Osteoblast (primary cell): Measurements from ENCODE around the gene BHLHE23. TPM values are rescaled to one million over a fixed set of nuclear protein-coding genes. Genes with fewer than 3 reads are reported as not detected.
A peak's percentile ranks its signal among the peaks of the same experiment; 100 is the strongest.

Source experiments
- DNase-seq: peaks from one replicate; pipeline ENCODE4 v3.0.0; 2011; ENCODE audit warnings: low spot score, mixed read lengths; ENCODE audit not compliant: insufficient read length; ENCODE audit errors: missing footprints
- H2AFZ ChIP-seq: 2 replicates; pipeline ENCODE4 v1.6.0; 2011; ENCODE audit warnings: mild to moderate bottlenecking, low read length
- H3K27ac ChIP-seq: 2 replicates; pipeline ENCODE4 v1.5.1; 2011; ENCODE audit warnings: mild to moderate bottlenecking, low read depth, low read length, moderate library complexity
- H3K27me3 ChIP-seq: 2 replicates; pipeline ENCODE4 v1.6.0; 2012; ENCODE audit warnings: mild to moderate bottlenecking, control low read depth, inconsistent platforms, low read length, moderate library complexity; ENCODE audit not compliant: insufficient read depth
- H3K36me3 ChIP-seq: 2 replicates; pipeline ENCODE4 v1.5.1; 2011; ENCODE audit warnings: mild to moderate bottlenecking, low read length, control low read depth, moderate library complexity; ENCODE audit not compliant: insufficient read depth
- H3K4me1 ChIP-seq: 2 replicates; pipeline ENCODE4 v1.5.1; 2011; ENCODE audit warnings: mild to moderate bottlenecking, low read length, control low read depth, moderate library complexity; ENCODE audit not compliant: insufficient read depth
- H3K4me2 ChIP-seq: 2 replicates; pipeline ENCODE4 v1.6.0; 2011; ENCODE audit warnings: mild to moderate bottlenecking, low read length; ENCODE audit not compliant: insufficient read depth
- H3K4me3 ChIP-seq: fragments of 200-600 bp; sonication (generic); 3 replicates; pipeline ENCODE4 v1.5.1; 2012; ENCODE audit warnings: mild to moderate bottlenecking, low read length, inconsistent platforms; ENCODE audit not compliant: insufficient read depth
- H3K79me2 ChIP-seq: 2 replicates; pipeline ENCODE4 v1.6.0; 2012; ENCODE audit warnings: mild to moderate bottlenecking, low read length, control low read depth, inconsistent platforms; ENCODE audit not compliant: insufficient read depth
- H3K9me3 ChIP-seq: 2 replicates; pipeline ENCODE4 v1.5.1; 2011; ENCODE audit warnings: low read depth, low read length, control low read depth
- H4K20me1 ChIP-seq: 2 replicates; pipeline ENCODE4 v1.6.0; 2012; ENCODE audit warnings: mild to moderate bottlenecking, low read length, control low read depth; ENCODE audit not compliant: insufficient read depth
- total RNA-seq: library from RNA; depleted of rRNA; stranded (reverse); fragments of >200 nt; gene quantifications from 2 replicates; pipeline ENCODE4 v1.2.3, GENCODE V29; 2012
- TF ChIP-seq, protein P1 (sequence below): IDR thresholded peaks from 2 replicates; pipeline ENCODE4 v1.5.1; 2011; ENCODE audit warnings: mild to moderate bottlenecking, low read depth, low read length, moderate library complexity; ENCODE audit errors: extremely low read depth

BHLHE23 gene
- total RNA-seq, 1 donor: not detected

DNA sequence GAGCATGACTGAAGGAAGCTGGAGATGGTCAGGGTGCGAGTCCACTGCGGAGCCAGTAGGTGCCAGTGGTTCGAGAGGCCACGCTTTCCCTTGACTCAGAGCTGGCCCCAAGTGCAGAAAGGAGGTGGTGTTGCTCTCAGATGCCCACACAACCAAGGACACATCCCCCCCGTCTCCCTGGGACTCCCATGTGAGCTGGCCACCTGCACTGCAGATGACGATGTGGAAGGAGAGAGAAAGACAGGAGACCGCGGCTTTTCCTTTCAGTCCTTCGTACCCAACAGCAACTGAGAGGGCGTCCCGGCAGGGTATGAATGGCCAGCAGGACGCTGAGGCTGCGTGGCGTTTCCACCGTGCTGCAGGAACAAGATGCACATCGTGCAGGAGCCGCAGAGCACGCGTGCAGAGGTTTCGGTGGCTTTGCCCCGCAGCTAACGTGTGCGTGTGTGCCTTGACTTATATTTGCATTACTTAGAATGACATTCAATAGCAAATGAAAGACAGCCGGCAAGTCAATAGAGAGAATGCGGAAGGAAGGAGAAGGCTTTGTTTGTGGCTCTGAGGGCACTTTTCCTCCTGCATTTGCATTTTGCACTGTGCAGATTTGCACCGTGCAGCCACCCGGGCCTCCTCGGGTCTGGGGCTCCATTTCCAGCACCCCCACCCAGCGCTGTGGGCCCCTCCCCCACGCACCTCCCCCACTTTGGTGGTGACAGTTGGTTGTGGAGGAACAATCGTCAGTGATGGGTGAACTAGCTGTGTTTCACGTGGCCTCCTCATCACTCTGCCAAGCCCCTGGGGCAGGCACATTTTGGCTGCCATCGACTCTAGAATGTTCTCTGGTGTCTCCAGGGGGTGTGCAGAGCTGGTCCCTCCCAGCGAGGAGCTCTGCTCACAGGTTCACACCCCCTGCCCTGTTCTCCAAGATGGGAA is 26.4 kb upstream of the BHLHE23 start:
- Histone ChIP-seq H3K79me2 (no peaks in the 10 kb centered on the region), H3K27ac (no peak overlapping the region), H3K9me3 (no peaks in the 10 kb centered on the region), H4K20me1 (no peaks in the 10 kb centered on the region), H3K4me3 (no peak overlapping the region), H2AFZ (no peak overlapping the region), H3K36me3 (no peaks in the 10 kb centered on the region), H3K4me2 (no peak overlapping the region), H3K27me3 (peaks cover 49% of the 10 kb centered on the region), H3K4me1 (no peaks in the 10 kb centered on the region)
- TF ChIP-seq, protein P1, sequence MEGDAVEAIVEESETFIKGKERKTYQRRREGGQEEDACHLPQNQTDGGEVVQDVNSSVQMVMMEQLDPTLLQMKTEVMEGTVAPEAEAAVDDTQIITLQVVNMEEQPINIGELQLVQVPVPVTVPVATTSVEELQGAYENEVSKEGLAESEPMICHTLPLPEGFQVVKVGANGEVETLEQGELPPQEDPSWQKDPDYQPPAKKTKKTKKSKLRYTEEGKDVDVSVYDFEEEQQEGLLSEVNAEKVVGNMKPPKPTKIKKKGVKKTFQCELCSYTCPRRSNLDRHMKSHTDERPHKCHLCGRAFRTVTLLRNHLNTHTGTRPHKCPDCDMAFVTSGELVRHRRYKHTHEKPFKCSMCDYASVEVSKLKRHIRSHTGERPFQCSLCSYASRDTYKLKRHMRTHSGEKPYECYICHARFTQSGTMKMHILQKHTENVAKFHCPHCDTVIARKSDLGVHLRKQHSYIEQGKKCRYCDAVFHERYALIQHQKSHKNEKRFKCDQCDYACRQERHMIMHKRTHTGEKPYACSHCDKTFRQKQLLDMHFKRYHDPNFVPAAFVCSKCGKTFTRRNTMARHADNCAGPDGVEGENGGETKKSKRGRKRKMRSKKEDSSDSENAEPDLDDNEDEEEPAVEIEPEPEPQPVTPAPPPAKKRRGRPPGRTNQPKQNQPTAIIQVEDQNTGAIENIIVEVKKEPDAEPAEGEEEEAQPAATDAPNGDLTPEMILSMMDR: no peak
- DNase-seq: peak; percentile 93

- Histone ChIP-seq H3K27ac (no peak overlapping the region), H3K79me2 (no peaks in the 10 kb centered on the region), H2AFZ (no peak overlapping the region), H3K4me1 (no peaks in the 10 kb centered on the region), H3K27me3 (peaks cover 52% of the 10 kb centered on the region), H3K4me2 (no peak overlapping the region), H3K36me3 (no peaks in the 10 kb centered on the region), H3K4me3 (no peak overlapping the region), H3K9me3 (no peaks in the 10 kb centered on the region), H4K20me1 (no peaks in the 10 kb centered on the region)
- no peak for DNase-seq
- TF ChIP-seq, protein P1: no peak
These were observed 25.4 kb upstream of the BHLHE23 start for GRCh38 chr20:63032026-63032800.

DNA sequence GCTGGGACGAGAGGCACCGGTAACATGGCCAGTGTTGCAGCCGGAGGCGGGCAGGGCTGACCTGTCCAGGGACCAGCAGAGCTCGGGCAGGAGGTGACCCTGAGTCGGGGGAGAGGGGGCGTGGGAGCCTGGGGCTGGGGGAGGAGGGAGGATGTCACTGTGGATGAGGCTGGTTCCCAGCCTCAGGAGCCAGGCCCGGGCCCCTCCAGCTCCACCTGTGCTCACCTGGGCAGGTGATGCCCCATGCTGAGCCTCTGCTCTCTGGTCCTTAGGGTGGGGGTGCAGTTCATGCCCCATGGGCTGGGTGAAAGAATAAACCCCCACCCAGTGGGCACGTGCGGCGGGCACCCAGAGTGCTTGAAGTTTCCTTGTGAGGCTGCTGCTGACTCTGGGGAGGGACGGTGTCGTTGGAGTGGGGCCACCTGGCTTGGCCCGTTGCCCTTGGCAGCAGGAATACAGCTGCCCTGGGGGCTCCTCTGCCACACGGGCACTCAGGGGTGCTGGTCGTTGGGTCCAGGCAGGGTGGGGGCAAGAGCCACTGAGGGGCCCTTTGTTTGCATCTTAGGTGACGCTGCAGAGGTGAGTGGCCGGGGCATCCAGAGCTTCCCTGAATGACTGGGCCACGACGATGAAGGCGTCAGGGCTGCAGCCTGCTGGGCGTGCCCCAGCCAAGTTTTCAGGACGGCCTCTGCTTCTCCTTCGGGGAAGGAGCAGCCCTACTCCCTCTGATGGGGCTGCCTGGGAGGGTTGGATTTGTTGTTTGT is 24.7 kb upstream of the BHLHE23 start:
- no peaks in the 10 kb centered on the region for H3K9me3 ChIP-seq
- H3K27ac ChIP-seq: no peak overlapping the region
- H4K20me1 ChIP-seq: no peaks in the 10 kb centered on the region
- no peak overlapping the region for H2AFZ ChIP-seq
- peaks cover 53% of the 10 kb centered on the region for H3K27me3 ChIP-seq
- no peaks in the 10 kb centered on the region for H3K36me3 ChIP-seq
- no peak for DNase-seq
- no peak overlapping the region for H3K4me3 ChIP-seq
- H3K4me1 ChIP-seq: no peaks in the 10 kb centered on the region
- TF ChIP-seq, protein P1: no peak
- no peaks in the 10 kb centered on the region for H3K79me2 ChIP-seq
- no peak overlapping the region for H3K4me2 ChIP-seq
